Dedifferentiated amniotic fluid mesenchymal stem cell (primary cell): ENCODE measurements around the gene PHTF2.
A peak's percentile ranks its signal among the peaks of the same experiment; 100 is the strongest.

Source experiments
- DNase-seq: peaks from one replicate; pipeline ENCODE4 v3.0.0-alpha.2; 2016; ENCODE audit errors: extremely low spot score

The PHTF2 gene

DNA sequence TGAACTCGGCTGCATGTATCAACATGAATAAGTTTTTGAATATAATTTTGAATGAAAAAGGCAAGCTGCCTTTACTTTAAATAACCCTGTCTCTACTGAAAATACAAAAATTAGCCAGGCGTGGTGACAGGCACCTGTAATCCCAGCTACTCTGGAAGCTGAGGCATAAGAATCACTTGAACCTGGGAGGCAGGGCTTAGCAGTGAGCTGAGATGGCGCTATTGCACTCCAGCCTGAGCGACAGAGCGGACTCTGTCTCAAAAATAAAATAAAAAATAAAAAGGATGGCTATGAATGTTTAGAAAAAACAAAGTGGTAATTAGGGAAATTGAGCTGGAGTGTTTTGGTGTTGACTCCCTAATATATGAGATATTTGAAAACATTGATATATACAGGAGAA is 133.3 kb downstream of the PHTF2 start:
- DNase-seq = no peak

DNA sequence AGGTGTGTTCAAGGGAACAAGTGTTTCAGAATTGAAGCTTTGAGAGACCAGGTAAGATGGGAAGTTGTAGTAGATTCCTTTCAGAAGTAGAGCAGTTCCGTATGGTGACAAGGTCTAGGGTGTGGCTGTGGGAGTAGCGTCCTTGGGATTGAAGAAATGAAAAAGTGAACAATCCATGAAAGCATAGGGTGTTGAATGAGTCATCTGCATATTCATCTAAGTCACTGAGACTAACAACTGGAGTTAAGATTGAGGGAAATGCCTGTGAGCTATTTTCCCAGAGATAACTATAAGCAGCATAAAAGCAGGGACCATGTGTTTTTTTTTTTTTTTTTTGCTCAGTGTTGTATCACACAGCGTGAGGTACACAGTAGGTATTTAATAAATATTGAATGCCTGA is 134.8 kb downstream of the PHTF2 start:
- DNase-seq = peak; percentile 35

DNA sequence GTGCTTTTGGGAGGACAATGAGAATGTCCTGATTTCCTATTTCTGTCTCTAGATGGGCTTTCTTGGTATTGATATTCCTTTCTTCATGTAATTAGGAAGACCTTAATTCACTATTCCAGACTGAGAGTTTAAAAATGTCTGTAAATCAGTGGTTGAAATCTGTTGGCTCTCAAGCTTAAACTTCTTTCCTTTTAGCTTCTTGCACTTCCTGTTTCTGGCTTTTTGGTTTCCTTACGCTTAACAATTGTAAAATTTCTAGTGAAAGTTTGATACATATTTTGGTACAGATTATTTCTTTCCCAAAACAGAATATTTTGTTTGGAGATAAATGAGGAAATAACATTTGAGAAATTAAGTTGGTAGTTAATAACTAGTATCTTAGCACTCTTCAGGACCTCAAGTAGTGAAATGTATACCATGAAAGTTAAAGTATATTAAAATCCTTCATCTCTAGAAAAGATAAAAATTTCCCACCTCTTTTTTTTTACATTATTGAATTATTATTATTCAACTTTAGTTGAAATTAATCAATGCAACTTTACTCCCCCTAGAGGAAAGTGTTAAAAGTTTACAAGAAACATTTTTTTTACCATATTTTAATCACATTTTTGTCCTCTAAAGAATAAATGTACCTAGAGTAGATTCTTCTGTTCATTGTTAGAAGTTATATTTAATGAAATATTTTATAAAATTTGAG is 137.2 kb downstream of the PHTF2 start:
- no peak for DNase-seq

DNA sequence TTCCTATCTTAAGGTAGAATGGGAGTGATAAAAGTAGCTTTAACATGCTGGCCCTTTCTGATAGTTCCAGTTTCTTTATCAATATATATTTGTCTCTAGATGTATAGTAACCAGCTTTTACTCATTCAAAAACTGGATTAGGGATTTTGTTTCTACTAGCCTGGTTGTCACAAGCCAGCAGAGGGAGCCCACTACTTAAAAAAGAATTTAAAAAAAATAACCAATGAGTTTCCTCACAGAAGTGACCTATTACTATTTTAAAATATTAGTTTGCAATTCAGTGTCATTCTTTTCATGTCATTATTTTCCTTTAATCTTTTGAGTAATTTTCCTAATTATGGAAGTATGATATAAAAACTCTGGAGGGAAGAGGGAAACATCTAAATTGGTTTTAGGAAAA is 142.1 kb downstream of the PHTF2 start:
- peak; percentile 53 for DNase-seq

DNA sequence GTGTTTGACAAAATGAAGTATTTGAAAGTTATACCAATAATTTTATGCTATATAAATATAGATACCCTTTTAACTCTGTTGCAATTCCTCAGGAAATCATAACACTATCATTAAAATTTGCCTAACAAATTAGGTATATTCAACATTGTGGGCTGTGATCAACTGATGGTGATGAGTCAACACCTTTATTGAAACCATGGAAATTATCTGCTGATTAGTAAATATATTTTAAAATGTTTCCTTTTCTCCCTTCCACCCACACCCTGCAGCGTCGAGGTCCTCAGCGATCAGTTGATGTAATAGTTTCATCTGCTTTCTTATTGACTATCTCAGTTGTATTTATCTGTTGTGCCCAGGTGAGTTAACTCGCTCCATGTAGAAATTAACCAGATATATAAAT is 143.9 kb downstream of the PHTF2 start:
- no peak for DNase-seq

DNA sequence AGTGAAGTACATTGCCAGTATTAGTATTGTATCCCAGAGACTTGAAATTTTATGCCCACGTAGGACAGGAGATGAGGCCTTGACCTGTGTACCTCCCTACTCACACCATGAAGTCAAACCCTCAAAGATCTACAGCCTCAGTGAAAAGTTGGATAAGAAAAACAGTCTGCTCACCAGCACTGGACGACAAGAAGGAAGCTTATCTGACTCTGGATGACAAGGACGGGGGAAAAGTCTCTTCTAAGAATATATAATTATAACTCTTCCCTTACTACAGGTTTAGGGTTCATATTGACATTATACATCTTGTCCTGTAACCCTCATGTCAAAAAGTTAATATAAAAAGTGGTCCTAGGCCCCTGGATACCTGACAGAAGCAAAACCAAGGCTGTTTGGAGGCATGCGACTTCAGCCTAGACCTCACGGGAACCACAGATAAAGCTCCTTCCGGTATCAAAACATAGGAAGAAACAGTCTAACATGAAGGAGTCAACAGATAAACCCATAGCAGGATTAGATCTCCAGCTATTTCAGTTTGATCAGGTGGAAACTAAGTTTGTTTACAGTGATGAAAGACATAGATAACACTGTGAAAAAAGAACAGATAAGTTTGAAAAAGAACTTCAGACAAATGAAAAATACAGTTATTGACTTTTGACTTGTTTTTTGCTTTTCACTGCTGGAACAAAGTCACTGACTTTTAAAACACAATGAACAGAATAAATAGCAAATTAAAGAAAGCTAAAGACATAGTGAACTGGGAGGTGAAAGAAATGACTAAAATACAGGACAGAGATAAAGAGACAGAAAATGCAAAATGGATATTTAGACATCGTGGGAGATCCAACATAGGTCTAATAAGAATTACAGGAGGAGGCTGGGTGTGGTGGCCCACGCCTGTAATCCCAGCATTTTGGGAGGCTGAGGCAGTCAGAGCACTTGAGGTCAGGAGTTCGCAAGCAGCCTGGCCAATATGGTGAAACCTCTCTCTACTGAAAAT is 145.9 kb downstream of the PHTF2 start:
- no peak for DNase-seq

DNA sequence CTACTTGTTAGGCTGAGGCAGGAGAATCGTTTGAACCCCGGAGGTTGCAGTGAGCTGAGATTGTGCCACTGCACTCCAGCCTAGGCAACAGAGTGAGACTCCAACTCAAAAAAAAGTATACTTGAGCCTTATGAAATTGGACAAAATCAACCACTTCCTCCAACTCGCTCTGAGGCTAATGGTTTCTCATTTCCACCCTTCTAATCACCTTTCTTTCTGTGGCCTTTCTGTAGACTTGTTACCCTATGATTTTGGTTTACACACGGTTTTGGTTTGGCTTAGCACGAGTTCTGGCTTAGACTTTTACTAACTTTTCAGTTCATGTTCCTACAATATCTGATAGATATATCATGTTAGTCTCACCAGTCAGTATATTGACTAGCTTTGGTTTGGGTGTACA is 152.0 kb downstream of the PHTF2 start:
- DNase-seq = no peak

DNA sequence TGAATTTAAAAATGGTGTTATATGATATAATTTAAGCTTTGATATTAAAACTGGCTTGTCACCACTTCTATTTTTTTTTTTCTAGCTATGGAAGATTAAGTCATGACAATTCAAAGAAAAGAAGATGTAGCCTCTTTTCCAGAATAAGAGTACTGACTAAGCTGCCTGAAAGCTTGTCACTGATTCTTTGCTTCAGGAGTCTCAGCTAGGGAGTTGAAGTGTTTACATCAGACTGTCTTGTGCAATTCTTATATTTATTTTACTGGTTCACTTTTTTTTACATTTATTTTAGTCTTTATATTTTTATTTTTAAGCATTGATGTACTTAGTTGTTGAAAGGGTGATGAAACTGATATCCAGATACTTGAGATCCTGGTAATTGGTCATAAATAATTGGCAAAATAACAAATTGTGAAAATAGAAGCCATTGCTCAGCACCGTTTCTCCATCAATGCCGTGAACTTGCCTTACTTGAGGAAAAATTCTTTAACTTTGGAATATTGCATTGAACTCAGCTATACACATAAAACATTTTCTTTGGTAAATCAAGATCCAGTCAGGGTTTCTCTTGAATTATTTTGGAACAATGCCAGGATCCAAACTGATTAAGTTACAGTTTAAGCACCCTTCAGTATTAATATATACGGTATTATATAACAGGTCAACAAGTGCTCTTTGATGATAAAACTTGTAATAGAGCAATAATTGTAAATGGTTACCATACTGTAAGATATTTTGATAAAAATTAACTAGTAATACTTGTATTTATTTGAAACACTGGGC is 156.4 kb downstream of the PHTF2 start:
- DNase-seq = peak; percentile 23

DNA sequence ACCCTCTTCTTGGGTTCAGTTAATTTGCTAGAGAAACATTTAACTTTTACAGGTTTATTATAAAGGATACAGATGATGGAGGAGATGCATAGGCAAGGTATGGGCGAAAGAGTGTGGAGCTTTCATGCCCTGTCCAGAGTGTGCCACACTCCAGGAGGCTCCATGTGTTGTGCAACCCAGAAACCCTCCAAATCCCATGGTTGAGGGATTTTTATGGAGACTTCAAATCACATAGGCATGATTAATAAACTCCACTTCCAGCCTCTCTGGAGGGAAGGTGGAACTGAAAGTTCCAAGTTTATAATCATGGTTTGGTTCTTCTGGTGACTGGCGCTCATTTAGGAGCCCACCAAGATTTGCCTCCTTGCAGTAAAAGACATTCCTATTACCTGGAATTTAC is 159.9 kb downstream of the PHTF2 start:
- no peak for DNase-seq

DNA sequence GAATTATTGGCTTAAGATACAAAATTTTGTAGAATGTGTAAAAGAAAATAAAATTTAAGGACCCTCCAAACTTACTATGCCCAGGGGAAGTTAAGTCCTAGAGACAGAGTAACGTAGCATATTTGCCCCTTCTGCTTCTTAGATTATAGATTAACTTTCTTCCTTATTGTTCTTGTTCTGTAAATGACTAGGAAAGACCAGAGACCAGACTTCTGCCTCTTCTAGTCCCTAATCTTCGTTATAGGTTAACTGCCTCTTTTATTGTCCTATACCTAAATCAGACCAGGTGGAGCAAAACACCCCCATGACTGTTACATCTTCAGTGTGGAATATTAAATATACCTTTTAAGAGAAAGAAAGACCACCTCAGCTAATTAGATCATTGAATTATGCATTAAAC is 160.5 kb downstream of the PHTF2 start:
- DNase-seq = no peak

DNA sequence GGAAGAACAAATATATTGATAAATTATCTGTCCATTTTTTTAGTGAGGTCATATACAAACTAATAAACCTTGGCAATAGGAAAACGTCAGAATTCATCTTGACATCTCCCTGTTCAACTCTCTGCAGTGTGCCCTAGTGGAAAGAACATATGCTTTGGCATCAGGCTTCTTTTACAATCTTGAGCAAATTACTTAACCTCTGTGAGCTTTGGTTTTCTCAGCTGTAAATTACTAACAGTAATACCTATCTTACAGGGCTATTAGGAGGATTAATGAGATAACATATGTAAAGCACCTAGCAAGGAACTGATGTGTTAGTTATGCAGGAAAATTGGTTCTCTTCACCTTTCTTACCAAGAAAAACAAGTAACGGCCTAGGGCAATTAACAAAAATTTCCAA is 161.8 kb downstream of the PHTF2 start:
- no peak for DNase-seq

DNA sequence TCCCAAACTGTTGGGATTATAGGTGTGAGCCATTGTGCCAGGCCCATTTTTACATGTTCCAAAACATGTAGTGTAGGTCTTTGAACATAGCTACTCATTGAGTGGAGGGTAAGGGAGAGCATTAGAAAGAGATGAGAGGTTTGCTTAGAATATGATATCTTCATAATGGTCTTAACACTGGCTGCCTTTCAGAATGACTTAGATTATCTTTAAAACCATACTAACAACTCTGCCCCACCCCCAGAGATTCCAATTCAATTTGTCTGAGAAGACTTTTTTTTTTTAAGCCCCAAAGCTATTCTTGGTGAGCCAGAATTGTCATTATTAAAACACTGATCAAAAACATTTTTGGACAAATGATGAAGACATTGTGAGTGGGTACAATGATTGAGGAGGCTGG is 168.9 kb downstream of the PHTF2 start:
- DNase-seq = no peak

DNA sequence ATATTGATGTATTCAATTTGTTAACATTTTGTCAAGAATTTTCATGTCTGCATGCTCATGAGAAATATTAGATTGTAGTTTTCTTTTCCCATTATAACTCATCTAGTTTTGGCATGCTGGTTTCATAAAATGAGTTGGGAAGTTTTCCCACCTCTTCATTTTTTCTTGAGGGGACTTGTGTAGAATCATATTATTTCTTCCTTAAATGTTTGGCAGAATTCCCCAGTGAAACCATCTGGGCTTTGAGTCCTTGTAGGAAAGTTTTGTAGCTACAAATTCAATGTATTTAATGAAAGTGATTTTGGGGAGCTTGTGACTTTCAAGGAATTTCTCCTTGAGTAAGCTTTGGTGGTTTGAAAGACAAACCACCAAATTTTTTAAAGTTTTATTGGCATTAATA is 173.2 kb downstream of the PHTF2 start:
- no peak for DNase-seq

DNA sequence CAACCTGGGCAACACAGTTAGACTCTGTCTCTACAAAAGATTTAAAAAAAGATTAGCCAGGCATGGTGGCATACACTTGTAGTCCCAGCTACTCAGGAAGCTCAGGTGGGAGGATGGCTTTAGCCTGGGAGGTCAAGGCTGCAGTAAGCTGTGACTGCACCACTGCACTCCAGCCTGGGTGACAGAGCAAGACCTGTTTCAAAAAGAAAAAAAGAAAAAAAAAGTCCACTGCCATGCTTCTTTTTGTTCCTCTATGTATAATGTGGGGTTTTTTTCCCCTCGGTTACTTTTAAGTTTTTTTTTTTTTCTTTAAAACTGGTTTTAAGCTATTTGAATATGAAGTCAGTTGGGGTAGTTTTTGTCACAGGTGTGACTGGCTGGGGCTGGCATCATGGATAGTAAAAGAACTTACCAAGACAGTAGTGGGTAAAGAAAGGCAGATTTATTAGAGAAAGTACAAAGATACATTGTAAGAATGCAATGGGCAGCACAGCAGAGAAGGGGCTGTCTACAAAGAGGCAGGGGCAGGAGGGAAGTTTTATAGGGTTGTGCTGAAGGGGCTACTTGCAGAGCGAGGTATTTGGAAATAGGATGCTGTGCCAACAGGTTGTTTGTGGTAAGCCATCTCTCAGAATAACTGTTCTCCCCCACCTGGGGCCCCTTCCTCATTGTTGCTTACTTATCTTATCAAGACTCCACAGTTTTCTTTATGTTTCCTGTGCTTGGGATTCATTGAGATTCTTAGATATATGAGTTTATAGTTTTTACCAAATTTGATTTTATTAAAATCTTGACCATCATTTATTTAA is 177.3 kb downstream of the PHTF2 start:
- no peak for DNase-seq

DNA sequence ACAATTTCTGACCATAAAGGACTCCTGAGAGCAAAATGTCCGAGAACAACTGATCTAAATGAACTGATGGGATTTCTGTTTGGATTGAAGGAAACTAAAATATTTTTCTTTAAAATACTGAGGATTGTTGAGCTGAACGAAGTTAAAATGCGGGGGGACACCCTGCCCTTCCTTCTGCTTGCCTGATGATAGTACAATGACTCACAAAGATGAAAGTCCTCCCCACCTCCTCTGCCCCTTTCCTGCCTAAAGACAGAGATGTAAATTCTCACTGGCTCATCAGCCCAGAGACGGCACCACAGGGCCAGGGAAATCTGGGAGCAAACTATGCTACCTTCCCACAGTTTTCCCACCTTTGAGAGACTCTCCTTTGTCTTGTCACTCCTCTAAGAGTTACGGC is 180.6 kb downstream of the PHTF2 start:
- no peak for DNase-seq

DNA sequence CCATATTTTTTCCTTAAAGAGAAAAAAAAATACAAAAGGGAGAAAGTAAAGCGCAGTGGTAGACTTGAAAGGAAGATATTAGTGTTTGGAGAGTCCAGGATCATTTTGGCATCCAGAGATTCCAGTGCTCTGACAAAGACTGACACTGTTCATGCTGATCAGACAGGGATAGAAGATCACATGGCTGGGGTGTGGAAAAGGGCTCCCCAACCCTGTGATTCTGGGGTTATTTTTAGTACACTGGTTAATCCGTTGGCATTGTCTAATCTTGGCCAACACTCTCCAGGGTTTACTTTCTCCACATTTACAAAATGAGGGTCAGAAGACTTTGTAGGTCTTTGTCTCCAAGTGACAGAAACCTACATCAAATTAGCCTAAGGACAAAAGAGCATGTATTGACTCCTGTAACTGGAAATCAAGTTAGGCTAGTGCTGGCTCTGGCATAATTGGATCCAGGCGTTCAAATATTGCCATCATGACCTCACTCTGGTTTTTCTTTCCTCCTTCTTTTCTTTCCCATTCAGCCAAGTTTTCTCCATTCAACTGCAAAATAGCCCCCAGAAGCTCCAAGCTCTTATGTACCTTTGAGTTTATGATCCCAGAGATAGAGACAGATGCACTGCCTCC is 181.6 kb downstream of the PHTF2 start:
- no peak for DNase-seq

DNA sequence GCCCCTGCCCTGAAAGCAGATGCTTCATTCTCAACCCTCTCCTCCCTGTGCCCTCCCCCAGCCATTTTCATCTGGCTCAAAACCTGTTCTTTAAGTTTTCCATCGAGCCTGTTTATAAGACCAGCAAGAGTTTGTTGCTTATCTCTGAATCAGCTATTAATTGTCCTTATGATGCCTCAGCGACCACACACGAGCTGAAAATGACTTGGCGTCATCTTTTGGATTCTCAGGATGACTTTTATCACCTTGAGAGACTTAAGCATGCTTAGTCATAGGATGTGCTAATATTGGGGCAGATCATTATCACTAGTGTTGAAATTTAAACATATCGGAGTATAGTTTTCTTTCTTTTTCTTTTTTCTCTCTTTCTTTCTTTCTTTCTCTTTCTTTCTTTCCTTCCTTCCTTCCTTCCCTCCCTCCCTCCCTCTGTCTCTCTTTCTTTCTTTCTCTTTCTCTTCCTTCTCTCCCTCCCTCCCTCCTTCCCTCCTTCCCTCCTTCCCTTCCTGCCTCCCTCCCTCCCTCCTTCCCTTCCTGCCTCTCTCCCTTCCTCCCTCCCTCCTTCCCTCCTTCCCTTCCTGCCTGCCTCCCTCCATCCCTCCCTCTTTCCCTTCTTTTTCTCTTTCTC is 184.5 kb downstream of the PHTF2 start:
- DNase-seq = no peak

DNA sequence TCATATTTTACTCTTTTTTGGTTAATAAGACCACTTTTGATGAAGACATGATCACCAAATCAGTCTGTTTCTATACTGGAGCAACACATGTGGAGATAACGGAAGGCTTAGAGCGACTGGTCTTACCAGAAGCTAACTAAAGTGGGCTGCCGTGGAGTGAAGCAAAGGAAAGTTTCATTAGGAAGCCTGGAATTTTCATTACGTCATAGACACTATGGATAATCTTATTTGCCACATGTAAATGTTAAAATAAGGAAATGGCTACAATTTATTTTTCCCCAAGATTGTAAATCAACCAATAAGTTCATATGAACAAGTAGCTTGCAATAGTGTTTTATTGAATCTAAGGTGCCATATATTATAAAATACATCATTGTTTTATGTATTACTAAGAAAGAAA is 185.4 kb downstream of the PHTF2 start:
- DNase-seq = no peak

DNA sequence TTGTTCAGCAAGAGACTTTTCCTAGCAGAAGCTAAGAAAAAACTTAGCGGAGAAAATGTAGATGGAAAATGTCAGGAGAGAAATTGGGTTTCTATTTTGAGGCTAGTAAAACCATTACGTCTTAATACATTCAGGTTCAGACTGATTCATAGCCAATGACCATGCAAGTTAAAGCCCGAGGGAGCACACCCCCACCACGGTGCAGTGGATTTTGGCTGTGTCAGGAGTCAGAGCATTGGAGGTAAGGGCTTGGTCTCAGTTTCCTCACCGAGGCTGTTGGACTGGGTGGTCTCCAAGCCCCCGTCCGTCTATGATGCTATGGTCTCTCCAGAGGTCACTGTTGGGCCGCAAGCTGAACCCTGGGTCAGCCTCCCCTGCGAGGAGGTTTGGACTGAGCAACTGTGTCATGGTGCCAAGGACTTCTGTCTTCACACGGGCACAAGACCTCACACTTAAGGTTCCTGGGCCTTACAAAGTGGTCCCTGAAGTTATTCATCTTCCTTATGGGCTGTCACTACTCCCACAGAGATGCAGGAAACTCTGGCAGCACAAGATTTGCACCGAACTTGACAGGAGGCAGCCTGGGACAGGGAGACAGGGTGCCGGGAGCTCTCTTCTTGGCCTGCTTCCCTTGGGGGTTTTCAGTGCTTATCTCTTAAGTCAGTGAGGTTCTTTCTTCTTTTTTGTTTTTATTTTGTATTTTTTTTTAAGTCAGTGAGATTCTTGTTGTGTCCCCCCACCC is 186.8 kb downstream of the PHTF2 start:
- no peak for DNase-seq

DNA sequence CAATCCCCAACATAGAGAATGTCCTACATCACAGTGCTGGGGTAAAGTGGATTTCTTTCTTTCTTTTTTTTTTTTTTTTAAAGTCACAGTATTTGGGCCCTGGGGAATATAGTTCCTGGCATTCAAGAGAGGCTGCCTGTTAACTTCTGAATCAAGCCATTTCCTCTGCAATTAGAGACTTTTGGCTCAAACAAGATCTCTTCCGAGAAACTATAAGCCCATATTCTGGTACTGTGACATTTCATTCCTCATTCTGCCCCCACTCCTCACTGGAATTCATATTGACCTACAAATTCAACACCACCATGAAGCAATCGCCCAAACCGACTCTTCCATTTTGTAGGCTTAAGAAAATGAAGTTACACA is 187.4 kb downstream of the PHTF2 start:
- DNase-seq = no peak
